SJCRH30 (cell line): ENCODE data around the gene PCGF3. TPM values are rescaled to one million over a fixed set of nuclear protein-coding genes. Genes with fewer than 3 reads are reported as not detected.
"Not testable (repeated sequence)": the region's sequence is repeated elsewhere in the genome, so short reads cannot be mapped to it uniquely, and the experiment has no call there.

Source experiments
- DNase-seq, 2 experiments: peaks; one replicate each; pipeline ENCODE4 v3.0.0-alpha.2; 2015 to 2020
- H3K27ac ChIP-seq: fragments of 250-450 bp; sonication (Bioruptor Pico); 2 replicates; pipeline ENCODE4 v1.5.1; 2020; ENCODE audit warnings: mild to moderate bottlenecking, moderate library complexity
- H3K27me3 ChIP-seq: fragments of 250-450 bp; sonication (Bioruptor Pico); 2 replicates; pipeline ENCODE4 v1.5.1; 2020; ENCODE audit warnings: mild to moderate bottlenecking, moderate library complexity
- H3K36me3 ChIP-seq: fragments of 250-450 bp; sonication (Bioruptor Pico); 2 replicates; pipeline ENCODE4 v1.5.1; 2020; ENCODE audit warnings: mild to moderate bottlenecking, moderate library complexity
- H3K4me1 ChIP-seq: fragments of 250-450 bp; sonication (Bioruptor Pico); 2 replicates; pipeline ENCODE4 v1.5.1; 2020; ENCODE audit warnings: mild to moderate bottlenecking, moderate library complexity
- H3K4me3 ChIP-seq: fragments of 250-450 bp; sonication (Bioruptor Pico); 2 replicates; pipeline ENCODE4 v1.5.1; 2020; ENCODE audit warnings: mild to moderate bottlenecking, moderate library complexity
- H3K9me3 ChIP-seq: fragments of 250-450 bp; sonication (Bioruptor Pico); replicated peaks from 2 replicates; pipeline ENCODE4 v1.5.1; 2020; ENCODE audit warnings: mild to moderate bottlenecking, moderate library complexity
- total RNA-seq: library from RNA; depleted of rRNA; stranded (reverse); fragments of >200 nt; shearing (Covaris generic); gene quantifications from 2 replicates; pipeline ENCODE4 v1.2.3, GENCODE V29; 2014

The PCGF3 gene
- total RNA-seq, 1 experiment from 2014 or later, result 60.4 TPM

DNA sequence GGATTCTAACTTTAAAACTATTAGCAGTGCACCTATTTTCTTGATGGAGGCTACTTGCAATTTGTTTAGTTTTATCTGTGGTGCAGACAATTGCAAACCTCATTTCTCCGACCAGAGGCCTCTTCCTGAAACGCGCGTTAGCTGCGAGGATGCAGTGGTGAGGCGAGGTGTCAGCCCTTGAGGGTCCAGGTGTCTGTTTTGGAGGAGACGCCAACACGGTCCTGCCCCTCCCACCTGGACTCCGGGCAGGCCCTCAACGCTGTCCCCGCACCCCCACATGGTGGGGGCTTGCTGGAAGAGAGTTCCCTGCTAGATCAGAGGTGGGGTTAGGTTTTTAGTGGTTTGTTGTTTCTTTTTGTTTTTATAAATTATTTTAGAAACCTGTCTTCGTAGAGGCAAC, 34.4 kb downstream of the PCGF3 start:
- Histone ChIP-seq H3K4me3 (no peak overlapping the region), H3K27me3 (no peaks in the 10 kb centered on the region), H3K4me1 (no peaks in the 10 kb centered on the region), H3K36me3 (peaks cover 43% of the 10 kb centered on the region), H3K27ac (no peak overlapping the region), H3K9me3 (no peaks in the 10 kb centered on the region)
- no peak for DNase-seq

DNA sequence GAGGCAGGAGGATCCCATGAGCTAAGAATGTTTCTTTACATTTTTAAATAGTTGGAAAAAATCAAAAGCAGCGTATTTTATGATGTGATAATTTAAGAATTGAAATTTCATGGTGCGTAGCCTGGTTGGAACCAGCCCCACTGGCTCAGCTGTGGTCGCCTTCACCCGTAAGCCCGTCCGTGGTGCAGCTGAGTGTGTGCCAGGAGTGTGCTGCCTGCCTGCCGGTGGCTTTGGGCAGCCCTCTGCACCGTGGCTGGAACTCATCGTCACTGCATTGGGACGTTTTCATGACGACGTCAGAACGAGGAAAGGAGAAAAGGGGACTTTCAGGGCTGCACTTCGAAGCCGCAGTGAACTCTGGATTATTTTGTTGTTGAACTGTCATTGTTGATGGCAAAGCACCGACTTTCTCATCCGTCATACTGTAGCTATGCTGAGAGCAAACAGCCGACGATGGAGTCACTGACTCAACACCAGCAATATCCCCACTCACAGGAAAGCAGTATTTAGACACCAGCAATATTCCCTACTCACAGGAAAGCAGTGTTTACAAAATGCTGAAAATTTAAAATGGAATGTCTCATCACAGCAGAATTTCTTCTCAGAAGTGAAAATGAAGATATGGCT, 35.1 kb downstream of the PCGF3 start:
- H3K4me3 ChIP-seq, result no peak overlapping the region
- peaks cover 35% of the 10 kb centered on the region for H3K36me3 ChIP-seq
- H3K27ac ChIP-seq, result no peak overlapping the region
- no peaks in the 10 kb centered on the region for H3K4me1 ChIP-seq
- H3K9me3 ChIP-seq, result no peaks in the 10 kb centered on the region
- no peaks in the 10 kb centered on the region for H3K27me3 ChIP-seq
- no peak for DNase-seq

DNA sequence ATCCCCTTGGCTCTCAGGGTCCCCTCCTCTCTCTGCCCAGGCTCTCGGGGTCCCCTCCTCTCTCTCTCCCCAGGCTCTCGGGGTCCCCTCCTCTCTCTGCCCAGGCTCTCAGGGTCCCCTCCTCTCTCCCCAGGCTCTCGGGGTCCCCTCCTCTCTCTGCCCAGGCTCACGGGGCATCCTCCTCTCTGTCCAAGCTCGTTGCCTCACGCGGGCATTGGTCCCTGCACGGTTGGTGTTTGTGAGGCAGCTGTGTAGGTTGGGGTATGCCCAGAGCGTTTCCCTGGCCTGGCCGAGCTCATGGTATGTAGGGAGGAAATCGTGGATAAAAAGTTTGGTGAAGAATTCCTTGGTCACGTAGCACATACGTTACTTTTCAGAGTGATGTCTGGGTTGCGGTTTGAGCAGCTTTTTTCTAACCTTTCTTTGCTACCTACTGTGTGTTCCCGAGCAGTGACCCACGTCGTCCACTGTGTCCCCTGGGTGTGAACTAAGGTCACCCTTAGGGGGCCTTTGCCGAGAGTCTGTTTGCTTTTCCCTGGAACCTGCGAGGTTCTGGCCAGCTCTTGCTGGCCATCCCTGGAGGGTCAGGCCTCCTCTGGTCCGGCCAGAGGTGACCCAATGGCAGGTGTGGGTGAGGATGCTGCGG, 36.6 kb downstream of the PCGF3 start:
- H3K27ac ChIP-seq, result no peak overlapping the region
- H3K4me3 ChIP-seq, result no peak overlapping the region
- H3K27me3 ChIP-seq, result no peaks in the 10 kb centered on the region
- H3K9me3 ChIP-seq, result no peaks in the 10 kb centered on the region
- H3K36me3 ChIP-seq, result peaks cover 30% of the 10 kb centered on the region
- H3K4me1 ChIP-seq, result no peaks in the 10 kb centered on the region
- DNase-seq, result no peak

DNA sequence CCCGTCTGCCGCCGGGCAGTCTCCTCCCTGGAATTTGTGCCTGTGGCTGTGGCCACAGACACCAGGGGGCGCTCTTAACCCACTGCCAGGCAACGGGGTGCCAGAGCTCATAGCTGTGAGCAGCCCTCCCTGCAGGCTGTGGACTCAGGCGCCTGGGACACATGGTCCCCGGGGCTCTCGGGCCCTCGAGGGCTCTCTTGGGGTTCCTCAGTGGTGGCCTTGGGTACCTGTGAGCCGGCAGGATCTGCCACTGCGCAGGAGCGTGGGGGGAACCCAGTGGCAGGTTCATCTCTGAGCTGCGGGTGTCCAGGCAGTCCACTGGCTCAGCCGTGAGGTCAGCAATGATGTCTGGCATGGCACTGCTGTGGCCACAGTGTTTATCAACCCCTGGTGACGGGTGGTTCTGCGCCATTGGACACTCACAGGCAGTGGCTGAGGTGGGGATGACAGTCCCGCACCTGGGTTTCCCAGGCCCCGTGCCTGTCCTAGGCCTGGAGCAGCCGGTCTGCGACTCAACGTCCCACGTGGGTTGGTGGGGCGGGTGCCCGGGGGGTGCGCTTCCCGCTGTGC, 37.2 kb downstream of the PCGF3 start:
- H3K36me3 ChIP-seq, result peaks cover 28% of the 10 kb centered on the region

DNA sequence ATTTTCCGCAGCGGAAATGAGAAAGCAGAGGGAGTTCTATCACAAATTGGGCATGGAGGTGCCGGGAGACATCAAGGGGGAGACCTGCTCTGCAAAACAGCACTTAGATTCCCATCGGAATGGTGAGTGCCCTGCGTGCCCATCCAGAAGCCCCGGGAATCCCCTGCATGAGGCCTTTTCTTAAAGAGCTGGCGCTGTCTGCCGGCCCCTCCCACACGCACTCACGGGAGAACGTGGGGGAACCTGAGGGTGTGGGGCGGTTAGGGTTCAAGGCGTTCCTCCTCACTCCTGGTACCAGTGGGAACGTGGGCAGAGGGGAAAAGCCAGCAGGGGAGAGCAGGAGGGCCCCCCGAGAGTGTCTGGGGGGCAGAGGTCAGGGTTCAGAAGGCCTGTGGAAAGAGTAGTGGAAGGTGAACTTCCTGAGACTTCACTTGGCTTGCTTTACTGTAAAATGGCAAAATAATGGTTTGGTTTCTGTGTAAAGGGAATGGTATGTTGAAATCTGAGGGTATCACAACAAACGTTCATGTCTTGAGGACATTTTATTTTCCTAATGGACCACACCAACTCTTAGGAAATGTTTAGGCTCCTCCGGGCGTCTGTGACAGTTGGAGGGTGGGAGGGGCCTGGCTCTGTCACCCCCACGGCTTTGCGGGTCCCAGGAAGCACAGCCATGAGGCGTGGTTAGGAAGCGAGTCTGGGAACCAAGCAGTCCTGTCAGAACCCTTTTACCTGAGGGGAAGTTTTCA, 38.0 kb downstream of the PCGF3 start:
- Histone ChIP-seq H3K9me3 (no peaks in the 10 kb centered on the region), H3K4me3 (no peak overlapping the region), H3K27ac (no peak overlapping the region), H3K36me3 (peaks cover 32% of the 10 kb centered on the region), H3K27me3 (no peaks in the 10 kb centered on the region), H3K4me1 (no peaks in the 10 kb centered on the region)
- DNase-seq, result no peak

More for the DNA sequence above, 37.2 kb downstream of the PCGF3 start:
- no peaks in the 10 kb centered on the region for H3K9me3 ChIP-seq
- no peak overlapping the region for H3K27ac ChIP-seq
- peak; percentile 65 to 78 for DNase-seq
- no peaks in the 10 kb centered on the region for H3K4me1 ChIP-seq
- H3K4me3 ChIP-seq, result no peak overlapping the region
- H3K27me3 ChIP-seq, result no peaks in the 10 kb centered on the region

DNA sequence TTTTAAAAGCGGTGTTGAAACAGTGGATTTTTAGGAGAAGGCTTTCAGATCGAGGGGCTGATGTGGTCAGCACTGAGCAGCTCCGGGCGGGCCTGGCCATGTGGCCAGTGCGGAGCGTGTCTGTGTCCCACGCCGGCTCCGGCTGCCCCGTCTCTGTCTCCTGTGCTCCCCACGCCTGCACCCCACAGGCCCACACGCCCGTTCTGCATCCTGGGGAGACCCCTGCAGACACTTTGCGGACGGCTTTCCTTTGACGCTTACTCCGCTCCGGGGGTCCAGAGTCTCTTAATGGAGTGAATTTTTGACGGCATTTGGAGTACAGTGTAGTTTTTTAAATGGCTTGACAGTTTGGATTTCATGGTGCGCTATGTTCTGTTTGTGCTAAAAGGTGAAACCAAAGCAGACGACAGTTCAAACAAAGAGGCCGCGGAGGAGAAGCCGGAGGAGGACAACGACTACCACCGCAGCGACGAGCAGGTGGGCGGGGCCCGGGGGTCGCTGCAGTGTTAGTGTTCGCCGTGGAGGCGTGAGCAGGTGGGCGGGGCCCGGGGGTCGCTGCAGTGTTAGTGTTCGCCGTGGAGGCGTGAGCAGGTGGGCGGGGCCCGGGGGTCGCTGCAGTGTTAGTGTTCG, 38.7 kb downstream of the PCGF3 start:
- H3K9me3 ChIP-seq, result no peaks in the 10 kb centered on the region
- no peak overlapping the region for H3K4me3 ChIP-seq
- H3K27me3 ChIP-seq, result no peaks in the 10 kb centered on the region
- no peaks in the 10 kb centered on the region for H3K4me1 ChIP-seq
- H3K27ac ChIP-seq, result no peak overlapping the region
- H3K36me3 ChIP-seq, result peaks cover 32% of the 10 kb centered on the region
- no peak for DNase-seq

DNA sequence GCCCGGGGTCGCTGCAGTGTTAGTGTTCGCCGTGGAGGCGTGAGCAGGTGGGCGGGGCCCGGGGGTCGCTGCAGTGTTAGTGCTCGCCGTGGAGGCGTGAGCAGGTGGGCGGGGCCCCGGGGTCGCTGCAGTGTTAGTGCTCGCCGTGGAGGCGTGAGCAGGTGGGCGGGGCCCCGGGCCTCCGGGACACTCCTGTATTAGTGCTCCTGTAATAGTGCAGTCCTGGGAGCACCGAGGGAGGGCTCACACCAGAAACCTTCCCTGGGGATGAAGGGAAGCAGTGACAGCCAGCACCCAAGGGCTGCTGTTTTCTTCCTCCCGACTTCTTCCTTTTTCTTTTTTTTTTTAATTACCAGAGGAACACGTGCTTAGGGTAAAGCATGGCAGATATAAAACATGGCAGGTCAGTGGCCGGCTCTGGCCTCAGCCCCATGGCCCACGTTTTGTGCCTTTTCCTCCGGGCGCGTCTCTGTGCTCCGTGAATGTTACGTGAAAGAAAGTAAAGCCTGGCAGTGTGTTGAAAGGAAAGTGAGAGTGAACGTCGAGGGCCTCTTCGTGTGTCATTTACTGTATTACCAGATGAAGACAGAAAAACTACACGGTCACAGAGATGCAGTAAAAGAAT, 42.0 kb downstream of the PCGF3 start:
- DNase-seq, result no peak
- H3K9me3 ChIP-seq, result no peaks in the 10 kb centered on the region
- H3K36me3 ChIP-seq, result peaks cover 31% of the 10 kb centered on the region
- no peak overlapping the region for H3K27ac ChIP-seq
- H3K4me3 ChIP-seq, result no peak overlapping the region
- H3K4me1 ChIP-seq, result peaks cover 15% of the 10 kb centered on the region
- H3K27me3 ChIP-seq, result no peaks in the 10 kb centered on the region

DNA sequence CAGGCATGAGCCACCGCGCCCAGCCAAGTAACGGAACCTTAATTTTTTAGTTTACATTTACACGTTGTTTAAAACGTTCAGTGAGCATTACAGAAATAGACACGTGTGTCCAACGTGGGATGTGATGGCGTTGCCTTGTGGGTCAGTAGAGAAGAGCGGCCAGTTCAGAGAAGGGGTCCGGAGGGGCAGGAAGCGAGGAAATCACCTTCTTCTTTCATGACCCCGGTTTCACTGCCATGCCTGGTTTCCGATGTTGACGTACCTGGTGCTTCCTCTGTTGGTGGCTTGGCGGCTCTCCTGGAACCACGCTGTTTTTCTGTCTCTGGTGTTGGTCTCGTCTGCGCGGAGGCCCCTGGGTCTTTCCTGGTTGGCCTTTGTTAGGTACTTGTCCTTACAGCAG, 42.8 kb downstream of the PCGF3 start:
- peaks cover 38% of the 10 kb centered on the region for H3K36me3 ChIP-seq
- no peaks in the 10 kb centered on the region for H3K9me3 ChIP-seq
- peaks cover 20% of the 10 kb centered on the region for H3K4me1 ChIP-seq
- no peak for DNase-seq
- H3K4me3 ChIP-seq, result no peak overlapping the region
- H3K27ac ChIP-seq, result no peak overlapping the region
- no peaks in the 10 kb centered on the region for H3K27me3 ChIP-seq

DNA sequence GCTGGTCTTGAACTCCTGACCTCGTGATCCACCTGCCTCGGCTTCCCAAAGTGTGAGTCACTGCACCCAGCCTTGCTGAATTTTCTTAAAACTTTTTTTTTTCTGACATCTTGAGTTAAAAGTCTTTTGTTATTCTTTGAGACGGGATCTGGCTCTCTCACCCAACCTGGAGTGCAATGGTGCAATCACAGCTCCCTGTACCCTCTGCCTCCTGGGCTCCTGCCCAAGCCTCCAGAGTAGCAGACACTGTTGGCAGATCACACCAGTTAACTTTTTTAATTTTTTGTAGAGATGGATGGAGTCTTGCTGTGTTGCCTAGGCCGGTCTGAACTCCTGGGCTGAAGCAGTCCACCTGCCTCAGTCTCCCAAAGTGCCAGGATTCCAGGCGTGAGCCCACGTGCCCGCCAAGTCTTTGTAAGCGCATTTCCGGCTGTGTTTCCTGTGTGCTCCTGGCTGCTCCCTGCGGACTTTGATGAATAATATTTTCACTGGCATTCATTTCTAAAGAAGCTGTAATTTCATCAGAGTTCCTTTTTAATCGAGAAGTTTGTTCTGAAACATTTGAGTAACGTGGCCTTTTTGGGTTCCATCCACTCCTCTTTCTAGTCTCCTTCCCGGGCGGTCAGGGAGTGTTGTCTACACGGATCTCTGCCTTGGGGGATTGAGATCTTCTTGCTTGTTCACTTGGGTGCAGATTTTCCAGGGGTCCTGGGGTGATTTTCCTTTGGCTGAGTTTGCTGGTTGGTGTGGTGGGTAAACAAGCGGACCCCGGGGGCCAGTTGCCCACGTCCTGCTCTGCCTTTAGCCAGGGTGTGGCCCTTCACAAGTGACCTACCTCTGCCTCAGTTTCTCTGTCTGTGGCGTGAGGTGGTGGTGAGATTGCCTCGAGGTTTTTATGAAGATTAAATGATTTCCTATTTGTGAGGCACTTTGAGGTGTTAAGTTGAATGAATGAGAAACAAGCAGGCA, 44.4 kb downstream of the PCGF3 start:
- Histone ChIP-seq H3K9me3 (no peaks in the 10 kb centered on the region), H3K4me3 (no peak overlapping the region), H3K36me3 (peaks cover 52% of the 10 kb centered on the region), H3K27me3 (no peaks in the 10 kb centered on the region), H3K4me1 (peaks cover 20% of the 10 kb centered on the region), H3K27ac (no peak overlapping the region)
- no peak for DNase-seq

DNA sequence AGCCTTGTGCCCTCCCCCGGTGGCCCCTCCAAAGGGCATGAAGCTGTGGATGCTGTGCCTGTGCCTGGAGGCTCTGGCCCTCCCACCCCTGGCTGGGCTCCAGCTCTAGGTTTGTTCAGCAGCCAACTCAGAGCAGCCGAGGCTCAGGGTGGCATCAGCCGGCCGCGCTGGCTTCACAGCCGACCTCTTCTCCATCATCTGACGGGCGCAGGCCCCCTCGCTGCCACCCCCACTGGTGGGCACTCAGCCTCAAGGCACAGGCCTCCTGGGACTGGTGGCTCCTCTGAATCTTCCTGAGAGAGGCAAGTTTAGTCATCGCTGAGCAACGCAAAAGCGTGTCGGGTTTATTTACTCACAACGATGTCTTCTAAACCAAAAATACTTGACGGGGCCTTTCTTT, 46.0 kb downstream of the PCGF3 start:
- Histone ChIP-seq H3K27me3 (no peaks in the 10 kb centered on the region), H3K36me3 (peaks cover 63% of the 10 kb centered on the region), H3K27ac (peak overlapping the region; percentile 84), H3K9me3 (no peaks in the 10 kb centered on the region), H3K4me3 (peak overlapping the region; percentile 6), H3K4me1 (peaks cover 20% of the 10 kb centered on the region)
- DNase-seq, result peak; percentile 65 to 75

DNA sequence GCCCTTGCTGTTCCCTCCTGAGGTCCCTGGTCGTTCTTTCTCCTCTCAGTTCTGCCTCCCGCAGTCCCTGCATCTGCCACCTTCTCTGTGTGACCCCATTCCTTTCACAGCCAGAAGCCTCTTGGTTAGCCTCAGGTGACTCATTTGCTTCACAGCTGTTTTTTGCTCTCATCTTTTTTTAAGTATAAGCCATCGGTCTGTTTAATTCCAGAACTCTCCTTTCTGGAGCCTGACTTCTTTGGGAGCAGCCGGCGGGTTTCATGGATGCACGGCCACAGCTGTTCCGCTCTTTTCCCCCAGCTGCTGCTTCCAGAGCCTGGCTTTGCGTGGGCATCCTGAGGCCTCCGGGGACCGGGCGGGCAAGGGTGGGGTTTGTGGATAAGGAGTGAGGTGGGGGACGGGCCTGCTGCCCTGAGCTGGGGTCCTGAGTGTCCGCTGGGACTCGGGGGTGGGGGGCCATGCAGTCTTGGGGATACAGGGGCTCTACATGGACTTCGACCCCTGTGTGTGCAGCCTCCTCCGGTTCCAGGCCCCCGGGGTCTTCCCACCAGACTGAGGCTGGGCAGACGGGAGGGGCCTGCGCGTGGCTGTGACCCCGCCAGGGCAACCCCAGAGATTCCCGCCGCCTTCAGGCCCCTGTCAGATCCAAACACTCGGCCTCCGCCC, 46.7 kb downstream of the PCGF3 start:
- H3K4me3 ChIP-seq, result peak overlapping the region; percentile 6
- peak; percentile 89 to 92 for DNase-seq
- peak overlapping the region; percentile 84 for H3K27ac ChIP-seq
- H3K9me3 ChIP-seq, result no peaks in the 10 kb centered on the region
- peaks cover 20% of the 10 kb centered on the region for H3K4me1 ChIP-seq
- H3K27me3 ChIP-seq, result no peaks in the 10 kb centered on the region
- peaks cover 66% of the 10 kb centered on the region for H3K36me3 ChIP-seq

DNA sequence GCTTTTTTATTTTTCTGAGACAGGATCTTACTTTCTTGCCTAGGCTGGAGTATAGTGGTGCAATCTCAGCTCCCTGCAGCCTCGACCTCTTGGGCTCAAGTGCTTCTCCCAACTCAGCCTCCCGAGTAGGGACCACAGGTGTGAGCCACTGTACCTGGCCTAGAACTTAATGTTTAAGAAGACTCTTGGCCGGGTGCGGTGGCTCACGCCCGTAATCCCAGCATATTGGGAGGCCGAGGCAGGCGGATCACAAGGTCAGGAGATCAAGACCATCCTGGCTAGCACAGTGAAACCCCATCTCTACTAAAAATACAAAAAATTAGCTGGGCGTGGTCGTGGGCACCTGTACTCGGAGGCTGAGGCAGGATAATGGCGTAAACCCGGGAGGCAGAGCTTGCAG, 47.6 kb downstream of the PCGF3 start:
- not testable (repeated sequence) for DNase-seq, H3K27me3 ChIP-seq, H3K9me3 ChIP-seq, H3K4me3 ChIP-seq
- peak overlapping the region; percentile 84 for H3K27ac ChIP-seq
- peaks cover 65% of the 10 kb centered on the region for H3K36me3 ChIP-seq
- H3K4me1 ChIP-seq, result peaks cover 20% of the 10 kb centered on the region
